GM13977 (cell line): ENCODE measurements around the gene ZNF609.
"Not testable (repeated sequence)": the region's sequence is repeated elsewhere in the genome, so short reads cannot be mapped to it uniquely, and the experiment has no call there.

Experiments used
- DNase-seq: peaks from one replicate; pipeline ENCODE4 v3.0.0; 2012; ENCODE audit warnings: low spot score
- CTCF ChIP-seq: IDR thresholded peaks from 2 replicates; pipeline ENCODE4 v1.5.1; 2012; ENCODE audit warnings: mild to moderate bottlenecking, control low read depth; ENCODE audit not compliant: insufficient read depth; ENCODE audit errors: extremely low read depth, missing control alignments
- in situ Hi-C: fragments of 300-500 bp; cut with MboI; formaldehyde crosslinking; loops from one replicate; pipeline ENCODE4 v1.12.0; 2022; ENCODE audit warnings: low sequenced_read_pairs, low pct_unique_long_range_greater_than_20kb, mixed read lengths, inconsistent platforms; ENCODE audit not compliant: unreplicated experiment

ZNF609 gene

GRCh38 chr15:64630396-64631107 lies 170.2 kb downstream of the ZNF609 start:
- no peak for TF ChIP-seq CTCF
- no peak for DNase-seq
- in situ Hi-C loops: no loop called here

GRCh38 chr15:64632639-64633038 lies 172.3 kb downstream of the ZNF609 start:
- DNase-seq, in situ Hi-C loops: not testable (repeated sequence)

GRCh38 chr15:64633332-64633731 lies 173.0 kb downstream of the ZNF609 start:
- DNase-seq: no peak
- no peak for TF ChIP-seq CTCF
- in situ Hi-C loops: no loop called here

GRCh38 chr15:64634027-64634426 lies 173.6 kb downstream of the ZNF609 start:
- no peak for TF ChIP-seq CTCF
- peak; percentile 65 for DNase-seq
- in situ Hi-C loops: no loop called here

- DNase-seq: no peak
- no peak for TF ChIP-seq CTCF
- in situ Hi-C loops: no loop called here
Observed at GRCh38 chr15:64634576-64635498, 174.5 kb downstream of the ZNF609 start.

GRCh38 chr15:64635499-64636495 lies 175.4 kb downstream of the ZNF609 start:
- no peak for DNase-seq
- no peak for TF ChIP-seq CTCF
- in situ Hi-C loops: no loop called here
